RCC 7860 (cell line): ENCODE results near the gene GPRASP1.

Experiments
- DNase-seq: peaks from one replicate; pipeline ENCODE4 v3.0.0-alpha.2; 2015; ENCODE audit warnings: low spot score
- FAIRE-seq: peaks from 2 replicates; lab custom pipeline; 2012; peaks lifted over from hg19 to GRCh38; lab: Jason Lieb, UNC

The GPRASP1 gene

GRCh38 chrX:102697494-102697893, 46.2 kb downstream of the GPRASP1 start:
- DNase-seq (no peak), FAIRE-seq (no peak)
